T-helper 22 cell (primary cell): Measurements from ENCODE around the gene FCRLA.
"Not testable (repeated sequence)": the region's sequence is repeated elsewhere in the genome, so short reads cannot be mapped to it uniquely, and the experiment has no call there.

Source experiments
- DNase-seq: peaks from one replicate; pipeline ENCODE4 v3.0.0-alpha.2; 2020; ENCODE audit warnings: low read depth

Gene FCRLA

DNA sequence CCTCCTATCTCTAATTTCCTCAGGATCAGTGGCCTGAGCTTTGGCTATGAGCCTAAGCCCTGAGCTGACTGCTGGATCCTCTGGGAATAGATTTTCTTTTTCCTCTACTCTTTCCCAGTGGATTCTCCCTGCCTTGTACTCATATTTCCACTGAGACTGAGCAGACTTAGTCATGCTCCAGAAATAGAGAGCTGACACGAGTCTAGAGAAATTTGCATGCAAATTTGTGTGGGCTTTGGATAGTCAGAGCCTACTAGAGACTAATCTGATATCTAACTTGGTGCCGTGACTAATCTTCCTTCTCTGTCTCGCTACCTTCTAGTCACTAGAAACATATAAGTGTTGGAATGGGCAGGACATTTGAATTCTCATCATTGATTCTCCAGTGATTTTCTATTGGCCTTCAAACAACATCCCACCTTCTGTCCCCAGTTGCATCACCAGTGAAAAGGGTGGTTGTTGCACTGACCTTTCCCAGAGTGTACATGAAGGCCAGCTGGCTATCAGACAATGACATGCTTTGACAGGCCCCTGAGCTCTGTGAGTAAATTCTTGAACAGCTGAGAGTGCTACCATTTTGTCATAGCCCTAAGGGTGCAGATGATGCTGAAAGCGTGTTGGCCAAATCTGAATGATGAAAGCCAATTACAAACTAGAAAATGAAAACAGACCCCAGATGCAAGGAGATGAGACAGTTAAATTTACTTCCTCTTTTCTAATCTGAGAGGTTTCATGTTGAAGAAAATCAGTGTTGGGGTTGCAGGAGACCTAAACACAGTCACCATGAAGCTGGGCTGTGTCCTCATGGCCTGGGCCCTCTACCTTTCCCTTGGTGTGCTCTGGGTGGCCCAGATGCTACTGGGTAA is at the start of gene FCRLA:
Gene FCRLA (plus strand): TSS at position 748 of the 866 bp plus-strand sequence. CDS start 36 bp downstream, at position 784.
- no peak for DNase-seq

DNA sequence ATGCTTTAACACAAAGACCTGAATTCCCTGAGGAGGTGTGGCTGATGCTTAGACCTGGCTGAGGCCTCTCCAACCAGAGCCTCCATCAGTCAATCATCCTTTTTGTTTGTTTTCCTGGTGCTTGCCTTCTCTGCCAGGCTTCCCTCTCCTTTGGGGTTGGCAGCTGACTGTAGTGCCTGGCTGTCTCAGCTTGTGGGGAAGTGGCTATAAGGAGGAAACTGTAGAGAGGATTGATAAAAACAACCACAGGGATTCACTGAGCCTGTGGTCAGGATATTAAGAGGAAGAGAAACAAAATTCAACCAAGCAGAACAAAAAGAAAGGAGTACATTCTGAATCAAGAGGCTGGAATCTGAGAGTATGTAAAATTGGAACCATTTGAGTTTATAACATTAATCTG is 48.5 kb upstream of the FCRLA start:
- DNase-seq = not testable (repeated sequence)

DNA sequence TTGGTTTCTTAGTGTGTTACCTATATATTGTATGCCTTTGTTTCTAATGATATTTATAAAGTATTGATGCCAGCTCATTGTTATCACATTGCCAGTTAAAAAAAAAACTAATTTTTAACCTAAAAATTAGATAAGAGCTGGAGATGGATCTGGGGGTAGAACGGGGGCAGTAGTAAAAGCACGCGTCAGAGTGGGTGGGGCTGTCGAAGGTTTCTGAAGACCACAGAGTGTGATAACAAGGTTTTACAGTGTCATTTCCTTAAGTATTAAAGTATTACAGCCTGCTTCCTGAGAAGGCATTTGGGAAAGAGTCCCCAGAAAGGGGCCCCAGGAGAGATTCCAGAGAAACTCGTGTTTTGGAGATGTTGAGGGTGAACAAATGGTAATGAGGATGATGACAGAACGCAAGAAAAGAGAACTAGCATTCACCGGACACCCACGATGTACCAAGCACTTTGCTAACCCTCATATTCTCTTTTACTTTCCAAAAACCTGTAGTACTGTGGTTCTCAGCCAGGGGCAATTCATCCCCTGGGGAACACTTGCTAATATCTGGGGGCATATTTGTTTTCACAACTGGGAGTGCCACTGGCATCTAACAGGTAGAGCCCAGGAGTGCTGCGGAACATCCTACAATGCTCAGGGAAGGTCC is 45.2 kb upstream of the FCRLA start:
- not testable (repeated sequence) for DNase-seq

DNA sequence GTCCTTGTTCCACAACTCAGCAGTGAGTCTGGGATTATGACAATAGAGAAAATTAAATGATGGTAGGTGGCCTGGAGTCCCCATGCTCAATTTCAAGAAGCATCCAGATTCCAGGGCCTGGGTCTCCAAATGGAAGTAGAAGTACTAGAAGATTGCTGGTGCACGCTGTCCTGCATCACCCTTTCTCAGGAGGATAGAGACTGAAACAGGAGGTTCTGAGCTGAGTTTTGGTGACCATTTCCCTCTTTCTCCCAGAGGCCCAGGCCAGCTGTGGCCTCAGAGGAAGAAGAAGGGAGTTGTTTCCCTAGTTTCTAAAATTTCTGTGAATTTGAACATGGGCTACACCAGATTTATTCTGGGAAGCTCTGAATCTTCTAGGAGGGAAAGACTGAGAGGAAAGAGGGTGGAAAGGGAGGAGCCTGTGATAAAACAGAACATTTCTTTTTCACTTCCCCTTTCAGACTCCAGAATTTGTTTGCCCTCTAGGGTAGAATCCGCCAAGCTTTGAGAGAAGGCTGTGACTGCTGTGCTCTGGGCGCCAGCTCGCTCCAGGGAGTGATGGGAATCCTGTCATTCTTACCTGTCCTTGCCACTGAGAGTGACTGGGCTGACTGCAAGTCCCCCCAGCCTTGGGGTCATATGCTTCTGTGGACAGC is 44.2 kb upstream of the FCRLA start, which contains the start of gene FCGR2B:
Gene FCGR2B (plus strand): TSS at position 460 of the 656 bp plus-strand sequence. CDS start 99 bp downstream, at position 559.
- DNase-seq = not testable (repeated sequence)

DNA sequence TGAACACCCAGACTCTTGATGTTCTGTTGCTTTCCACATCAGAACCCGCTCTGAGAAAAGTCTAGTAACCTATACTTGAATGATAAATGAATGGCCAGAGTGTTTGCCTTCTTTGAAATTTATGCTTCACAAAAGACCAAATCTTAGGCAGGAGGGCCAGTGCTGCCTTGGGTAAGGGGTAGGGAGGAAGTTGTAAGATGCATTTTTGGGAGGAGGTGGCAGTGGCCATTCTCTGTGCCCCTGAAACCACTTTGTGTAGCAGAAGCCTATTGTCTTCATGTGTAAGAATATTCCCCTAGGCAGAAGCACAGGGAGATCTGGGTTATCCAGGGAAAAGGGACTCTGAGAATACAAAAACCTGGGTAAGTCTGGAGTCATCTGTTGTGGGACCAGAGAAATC is 43.5 kb upstream of the FCRLA start:
- not testable (repeated sequence) for DNase-seq

DNA sequence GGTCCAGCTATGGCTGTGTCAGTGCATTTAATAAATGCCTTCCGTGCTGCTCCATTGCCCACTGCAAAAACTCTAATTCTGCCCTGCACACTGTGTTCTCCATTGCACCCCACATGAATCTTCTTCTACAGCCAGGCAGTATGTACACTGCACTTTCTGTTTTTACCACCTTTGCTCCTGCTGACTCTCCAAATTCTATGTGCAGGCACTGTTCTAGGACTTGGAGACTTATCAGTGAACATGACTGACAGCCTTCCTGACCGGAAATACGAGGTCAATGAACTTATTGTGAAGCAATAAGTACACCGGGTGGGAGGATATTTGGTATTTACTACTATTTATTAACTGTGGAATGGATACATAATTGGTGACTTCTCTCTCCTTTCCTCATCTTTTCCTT is 42.3 kb upstream of the FCRLA start:
- not testable (repeated sequence) for DNase-seq

DNA sequence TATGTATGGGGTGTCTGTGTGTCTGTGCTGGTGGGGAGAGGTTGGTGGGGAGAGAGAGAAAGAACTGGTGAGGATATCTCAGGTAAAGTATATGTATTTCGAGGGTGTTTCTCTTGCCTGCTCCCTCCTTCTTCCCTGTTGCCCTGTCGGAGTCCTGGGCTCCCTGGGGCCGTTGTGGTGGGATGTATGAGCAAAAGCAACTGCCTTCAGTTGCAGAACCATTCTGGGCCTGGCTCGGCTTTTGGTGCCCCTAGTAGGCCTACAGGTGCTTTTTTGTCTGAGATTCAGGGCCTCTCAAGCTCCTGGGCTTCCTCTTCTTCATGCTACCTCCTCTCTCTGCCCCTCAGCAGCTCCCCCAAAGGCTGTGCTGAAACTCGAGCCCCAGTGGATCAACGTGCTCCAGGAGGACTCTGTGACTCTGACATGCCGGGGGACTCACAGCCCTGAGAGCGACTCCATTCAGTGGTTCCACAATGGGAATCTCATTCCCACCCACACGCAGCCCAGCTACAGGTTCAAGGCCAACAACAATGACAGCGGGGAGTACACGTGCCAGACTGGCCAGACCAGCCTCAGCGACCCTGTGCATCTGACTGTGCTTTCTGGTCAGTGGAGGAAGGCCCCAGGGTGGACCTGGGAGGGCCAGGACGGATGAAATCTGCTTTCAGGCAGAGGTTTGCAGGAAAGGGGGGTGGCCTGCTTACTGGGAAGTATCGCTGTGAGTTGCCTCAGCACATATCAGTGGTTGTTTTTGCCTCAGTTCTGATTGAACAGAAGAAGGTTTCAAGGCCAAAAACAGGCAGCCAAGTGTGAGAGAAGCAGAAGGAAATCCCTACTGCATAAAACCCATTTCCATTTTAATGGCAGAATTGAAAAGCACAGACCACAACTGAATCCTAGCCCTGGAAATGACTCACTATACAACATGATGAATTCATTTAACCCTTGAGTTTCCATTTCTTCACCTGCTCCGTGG is 35.7 kb upstream of the FCRLA start:
- DNase-seq = not testable (repeated sequence)

DNA sequence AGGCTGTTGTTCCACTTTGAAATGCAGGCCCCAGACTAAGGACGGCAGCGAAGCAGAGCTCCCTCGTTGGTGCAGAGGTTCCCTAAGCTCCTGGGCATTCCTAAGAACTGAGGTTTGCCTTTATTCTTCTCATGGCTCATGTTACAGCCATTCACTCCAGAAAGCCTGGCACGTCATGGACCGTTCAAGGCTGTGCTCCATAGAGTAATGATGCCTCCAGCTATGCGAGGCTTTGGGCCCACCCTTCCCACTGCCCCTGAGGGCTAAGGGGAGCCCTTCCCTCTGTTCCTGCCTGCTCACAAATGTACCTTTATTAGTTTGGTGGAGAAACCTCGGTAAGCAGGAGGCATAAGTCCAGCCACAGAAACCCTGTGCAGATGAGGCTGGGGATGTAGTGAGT is 33.6 kb upstream of the FCRLA start:
- DNase-seq = not testable (repeated sequence)

DNA sequence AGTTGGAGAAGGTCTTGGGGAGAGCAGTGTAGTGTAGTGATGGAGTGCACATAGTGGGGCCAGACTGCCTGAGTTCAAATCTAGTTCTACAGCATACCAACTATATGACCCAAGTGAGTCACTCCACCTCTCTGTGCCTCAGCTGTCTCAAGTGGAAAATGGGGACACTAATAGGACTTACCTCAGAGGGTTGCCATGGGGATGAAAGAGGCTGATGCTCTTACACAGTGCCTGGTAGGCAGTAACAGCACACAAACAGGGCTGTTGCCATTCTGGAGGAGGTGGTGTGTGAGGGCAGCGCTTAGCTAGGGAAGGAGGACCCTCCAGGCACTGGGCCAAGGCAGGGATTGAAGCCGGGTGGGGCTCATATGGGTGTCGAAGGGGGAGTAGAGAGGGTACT is 32.6 kb upstream of the FCRLA start:
- not testable (repeated sequence) for DNase-seq

GRCh38 chr1:161674908-161675307 is 32.1 kb upstream of the FCRLA start:
- not testable (repeated sequence) for DNase-seq

DNA sequence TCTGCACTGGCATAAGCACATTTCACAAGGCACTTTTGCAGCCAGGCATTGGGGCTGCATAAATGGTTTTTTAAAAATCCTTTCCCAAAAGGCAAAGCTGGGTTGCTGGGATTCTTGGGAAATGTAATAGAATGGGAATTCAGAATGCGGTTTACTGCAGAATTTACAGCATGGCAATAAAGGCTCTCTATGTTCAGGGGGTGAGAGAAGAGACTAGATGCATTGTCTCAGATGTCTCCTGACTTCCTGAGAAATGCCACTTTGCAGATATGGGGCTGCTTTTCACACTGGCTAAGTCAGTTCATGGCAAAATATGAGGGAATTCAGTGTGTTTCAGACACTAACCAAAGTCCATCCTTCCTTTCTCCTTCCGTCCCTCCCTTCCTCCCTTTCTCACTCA is 30.6 kb upstream of the FCRLA start:
- no peak for DNase-seq

DNA sequence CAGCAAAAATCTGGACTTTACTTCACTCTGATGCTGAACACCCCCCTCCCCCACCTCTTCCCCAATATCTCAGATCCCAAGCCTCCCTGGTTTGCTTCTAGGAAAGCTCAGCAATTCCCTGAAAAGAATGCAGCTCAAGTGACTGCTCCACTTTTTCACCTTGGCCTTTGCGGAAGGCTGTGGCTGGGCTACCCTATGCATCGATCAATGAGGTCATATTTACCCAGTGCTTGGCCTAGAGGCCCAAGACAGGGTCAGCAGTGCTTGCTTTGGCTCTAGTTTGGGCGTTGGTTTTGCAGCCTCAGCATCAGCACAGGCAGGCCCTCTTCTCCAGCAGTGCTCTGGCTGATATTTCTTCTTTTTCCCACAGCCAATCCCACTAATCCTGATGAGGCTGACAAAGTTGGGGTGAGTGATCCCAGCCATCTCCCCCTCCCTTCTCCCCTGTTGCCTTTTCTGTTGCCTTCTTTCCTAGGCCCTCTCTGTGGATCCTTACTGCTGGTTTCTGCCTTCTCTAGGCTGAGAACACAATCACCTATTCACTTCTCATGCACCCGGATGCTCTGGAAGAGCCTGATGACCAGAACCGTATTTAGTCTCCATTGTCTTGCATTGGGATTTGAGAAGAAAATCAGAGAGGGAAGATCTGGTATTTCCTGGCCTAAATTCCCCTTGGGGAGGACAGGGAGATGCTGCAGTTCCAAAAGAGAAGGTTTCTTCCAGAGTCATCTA is 29.9 kb upstream of the FCRLA start:
- DNase-seq = no peak

GRCh38 chr1:161678500-161678899 is 28.5 kb upstream of the FCRLA start:
- DNase-seq = no peak

DNA sequence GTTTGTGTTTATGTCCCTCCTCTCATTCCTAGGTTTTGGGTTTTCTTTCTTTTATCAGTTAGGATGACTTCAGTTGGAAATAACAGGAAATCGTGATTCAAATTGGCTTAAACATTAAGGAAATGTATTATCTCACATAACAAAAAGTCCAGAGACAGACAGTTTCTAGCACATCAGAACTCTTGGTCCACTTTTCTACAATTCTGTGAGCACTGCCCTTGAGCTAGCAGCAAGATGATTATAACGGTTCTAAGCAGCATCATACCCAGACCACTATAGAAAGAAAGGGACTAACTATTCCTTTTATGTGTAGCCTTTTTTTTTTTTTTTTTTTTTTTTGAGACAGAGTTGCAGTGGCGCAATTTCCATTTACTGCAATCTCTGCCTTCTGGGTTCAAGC is 25.1 kb upstream of the FCRLA start:
- DNase-seq = no peak

DNA sequence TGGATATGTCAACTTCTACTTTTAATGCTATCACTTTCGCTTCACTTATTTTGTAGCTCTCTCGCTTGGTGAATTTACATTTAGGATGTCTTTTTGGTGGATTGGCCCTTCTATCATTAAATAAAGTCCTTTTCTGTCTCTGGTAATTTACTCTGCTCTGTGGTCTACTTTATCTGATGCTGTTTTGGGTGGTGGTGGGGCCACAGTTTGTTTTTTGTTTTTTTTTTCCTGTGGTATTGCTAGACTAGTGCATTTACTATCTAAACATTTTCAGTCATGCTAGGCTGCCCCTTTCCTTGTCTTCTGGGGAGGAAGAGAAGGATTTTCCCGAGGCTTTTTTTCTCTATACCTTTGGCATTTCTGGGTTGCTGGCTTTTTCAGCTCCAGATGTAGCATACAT is 18.1 kb upstream of the FCRLA start:
- no peak for DNase-seq

GRCh38 chr1:161691846-161692245 is 15.2 kb upstream of the FCRLA start:
- DNase-seq = no peak

DNA sequence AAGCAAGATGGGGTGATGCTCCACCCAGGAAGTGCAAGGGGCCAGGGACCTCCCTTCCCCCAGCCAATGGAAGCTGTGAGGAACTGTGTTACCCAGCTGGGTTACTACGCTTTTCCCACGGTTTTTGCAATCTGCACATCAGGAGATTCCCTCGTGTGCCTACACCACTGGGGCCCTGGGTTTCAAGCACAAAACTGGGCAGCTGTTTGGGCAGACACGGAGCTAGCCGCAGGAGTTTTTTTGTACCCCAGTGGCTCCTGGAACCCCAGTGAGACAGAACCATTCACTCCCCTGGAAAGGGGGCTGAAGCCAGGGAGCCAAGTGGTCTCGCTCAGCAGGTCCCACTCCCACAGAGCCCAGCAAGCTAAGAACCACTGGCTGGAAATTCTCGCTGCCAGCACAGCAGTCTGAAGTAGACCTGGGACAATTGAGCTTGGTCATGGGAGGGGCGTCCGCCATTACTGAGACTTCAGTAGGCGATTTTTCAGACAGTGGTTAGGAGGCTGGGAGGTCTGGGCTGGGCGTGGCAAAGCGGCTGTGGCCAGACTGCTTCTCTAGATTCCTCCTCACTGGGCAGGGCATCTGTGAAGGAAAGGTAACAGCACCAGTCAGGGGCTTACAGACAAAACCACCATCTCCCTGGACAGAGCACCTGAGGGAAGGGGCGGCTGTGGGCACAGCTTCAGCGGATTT is 13.9 kb upstream of the FCRLA start:
- not testable (repeated sequence) for DNase-seq

GRCh38 chr1:161698302-161698701 is 8.7 kb upstream of the FCRLA start:
- not testable (repeated sequence) for DNase-seq

DNA sequence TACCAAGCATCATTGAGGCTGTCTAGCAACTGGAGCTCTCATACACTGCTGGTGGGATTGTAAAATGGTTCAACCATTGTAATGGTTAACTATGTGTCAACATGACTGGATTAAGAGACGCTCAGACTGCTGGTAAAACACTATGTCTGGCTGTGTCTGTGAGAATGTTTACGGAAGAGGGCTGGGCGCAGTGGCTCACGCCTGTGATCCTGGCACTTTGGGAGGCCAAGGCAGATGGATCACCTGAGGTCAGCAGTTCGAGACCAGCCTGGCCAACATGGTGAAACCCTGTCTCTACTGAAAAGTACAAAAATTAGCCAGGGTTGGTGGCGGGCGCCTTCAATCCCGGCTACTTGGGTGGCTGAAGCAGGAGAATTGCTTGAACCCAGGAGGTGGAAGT is 4.8 kb upstream of the FCRLA start:
- no peak for DNase-seq

DNA sequence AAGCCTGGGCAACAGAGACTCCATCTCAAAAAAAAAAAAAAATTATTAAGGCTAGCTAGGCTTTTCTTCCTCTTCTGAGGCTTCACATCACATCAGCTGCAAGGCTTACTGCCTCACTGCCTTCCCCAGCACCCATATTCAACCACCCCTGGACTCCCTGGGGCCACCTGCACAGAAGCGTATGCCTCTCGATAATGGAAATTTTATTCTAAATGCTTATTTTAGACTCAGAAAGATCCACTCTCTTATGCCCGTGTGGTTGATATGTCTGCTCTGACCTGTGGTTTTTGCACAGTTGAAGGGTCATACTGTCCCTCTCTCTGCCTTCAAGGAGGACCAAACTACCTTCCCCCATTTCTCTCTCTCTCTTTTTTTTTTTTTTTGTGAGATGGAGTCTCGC is 1.5 kb upstream of the FCRLA start:
- DNase-seq = no peak
